Measurements from ENCODE around the gene ATF7. TPM values are rescaled to one million over a fixed set of nuclear protein-coding genes. Genes with fewer than 3 reads are reported as not detected.
A peak's percentile ranks its signal among the peaks of the same experiment; 100 is the strongest.

The ATF7 gene
- total RNA-seq, 4 donors from 2014 or later = 14.2 to 29.7 (median 26.8) TPM

- in situ Hi-C loops (cut with MboI; ENCODE audit: low pct_ligation_motif_present in 1 of 4, low pct_unique_long_range_greater_than_20kb in 1 of 4, low sequenced_read_pairs in 3 of 4) (no loop called here), intact Hi-C loops (cut with DNase I; ENCODE audit: low total_unique reads) (no loop called here)
- peaks cover 0 to 9% (median 2%) of the 10 kb centered on the region in 4 donors for H3K36me3 ChIP-seq
- 24 to 40% methylated on average over 1 to 3 of the region's 3 CpGs for WGBS, 2 donors (ENCODE audit: low coverage in 1 of 2)
- no peaks in the 10 kb centered on the region for H3K27me3 ChIP-seq
- peak; percentile 67 for DNase-seq
- no peak overlapping the region for H3K4me3 ChIP-seq
- H3K4me1 ChIP-seq = peaks cover 24 to 37% (median 30%) of the 10 kb centered on the region in 4 donors
- TF ChIP-seq, protein P1, sequence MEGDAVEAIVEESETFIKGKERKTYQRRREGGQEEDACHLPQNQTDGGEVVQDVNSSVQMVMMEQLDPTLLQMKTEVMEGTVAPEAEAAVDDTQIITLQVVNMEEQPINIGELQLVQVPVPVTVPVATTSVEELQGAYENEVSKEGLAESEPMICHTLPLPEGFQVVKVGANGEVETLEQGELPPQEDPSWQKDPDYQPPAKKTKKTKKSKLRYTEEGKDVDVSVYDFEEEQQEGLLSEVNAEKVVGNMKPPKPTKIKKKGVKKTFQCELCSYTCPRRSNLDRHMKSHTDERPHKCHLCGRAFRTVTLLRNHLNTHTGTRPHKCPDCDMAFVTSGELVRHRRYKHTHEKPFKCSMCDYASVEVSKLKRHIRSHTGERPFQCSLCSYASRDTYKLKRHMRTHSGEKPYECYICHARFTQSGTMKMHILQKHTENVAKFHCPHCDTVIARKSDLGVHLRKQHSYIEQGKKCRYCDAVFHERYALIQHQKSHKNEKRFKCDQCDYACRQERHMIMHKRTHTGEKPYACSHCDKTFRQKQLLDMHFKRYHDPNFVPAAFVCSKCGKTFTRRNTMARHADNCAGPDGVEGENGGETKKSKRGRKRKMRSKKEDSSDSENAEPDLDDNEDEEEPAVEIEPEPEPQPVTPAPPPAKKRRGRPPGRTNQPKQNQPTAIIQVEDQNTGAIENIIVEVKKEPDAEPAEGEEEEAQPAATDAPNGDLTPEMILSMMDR (IDR thresholded peaks at IDR 0.05) = no peak
- TF ChIP-seq POLR2A (IDR thresholded peaks at IDR 0.05) (peak; percentile 8), POLR2AphosphoS5 (IDR thresholded peaks at IDR 0.05) (peak in 1 of 3 donors; percentile 39), EP300 (IDR thresholded peaks at IDR 0.05; ENCODE audit: low read depth) (no peak)
- H3K9me3 ChIP-seq = no peaks in the 10 kb centered on the region
- peak overlapping the region; percentile 87 to 90 (median 88) for H3K27ac ChIP-seq
Observed at GRCh38 chr12:53659011-53659551, 32.9 kb upstream of the ATF7 start.

DNA sequence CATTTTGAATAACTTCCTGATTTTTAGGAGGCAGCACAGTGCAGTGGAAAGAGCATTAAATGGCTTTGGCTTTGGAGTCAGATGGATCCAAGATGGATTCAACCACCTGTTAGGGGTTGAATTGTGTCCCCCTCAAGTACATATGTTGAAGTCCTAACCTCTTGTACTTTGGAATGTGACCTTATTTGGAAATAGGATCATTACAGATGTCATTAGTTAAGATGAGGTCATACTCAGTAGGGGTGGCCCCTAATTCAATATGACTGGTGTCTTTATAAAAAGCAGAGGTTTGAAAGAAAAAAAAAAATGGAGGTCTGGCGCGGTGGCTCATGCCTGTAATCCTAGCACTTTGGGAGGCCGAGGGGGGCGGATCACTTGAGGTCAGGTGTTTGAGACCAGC is 30.9 kb upstream of the ATF7 start:
- intact Hi-C loops (cut with DNase I; ENCODE audit: low total_unique reads) (no loop called here), in situ Hi-C loops (cut with MboI; ENCODE audit: low pct_ligation_motif_present in 1 of 4, low pct_unique_long_range_greater_than_20kb in 1 of 4, low sequenced_read_pairs in 3 of 4) (no loop called here)
- no peaks in the 10 kb centered on the region for H3K27me3 ChIP-seq
- H3K9me3 ChIP-seq = no peaks in the 10 kb centered on the region
- no peaks in the 10 kb centered on the region for H3K36me3 ChIP-seq
- DNase-seq = no peak
- H3K27ac ChIP-seq = peak overlapping the region in 2 of 4 donors; percentile 87 to 88
- peaks cover 24 to 37% (median 30%) of the 10 kb centered on the region in 4 donors for H3K4me1 ChIP-seq
- H3K4me3 ChIP-seq = no peak overlapping the region
- 97 to 100% methylated on average over 2 to 4 of the region's 4 CpGs for WGBS, 2 donors (ENCODE audit: low coverage in 1 of 2)
- TF ChIP-seq, protein P1 (IDR thresholded peaks at IDR 0.05) = no peak
- TF ChIP-seq POLR2A (IDR thresholded peaks at IDR 0.05) (no peak), EP300 (IDR thresholded peaks at IDR 0.05; ENCODE audit: low read depth) (no peak), POLR2AphosphoS5 (IDR thresholded peaks at IDR 0.05) (no peak)

- Histone ChIP-seq H3K9me3 (no peaks in the 10 kb centered on the region), H3K4me3 (no peak overlapping the region), H3K27ac (no peak overlapping the region), H3K36me3 (no peaks in the 10 kb centered on the region), H3K4me1 (peaks cover 8 to 11% (median 11%) of the 10 kb centered on the region in 4 donors), H3K27me3 (no peaks in the 10 kb centered on the region)
- WGBS, 2 donors (ENCODE audit: low coverage in 1 of 2) = 96 to 97% methylated on average over 2 of the region's 2 CpGs
- in situ Hi-C loops (cut with MboI; ENCODE audit: low pct_ligation_motif_present in 1 of 4, low pct_unique_long_range_greater_than_20kb in 1 of 4, low sequenced_read_pairs in 3 of 4) = no loop called here
- intact Hi-C loops (cut with DNase I; ENCODE audit: low total_unique reads) = no loop called here
- DNase-seq = no peak
- TF ChIP-seq, protein P1 (IDR thresholded peaks at IDR 0.05) = no peak
- TF ChIP-seq POLR2AphosphoS5 (IDR thresholded peaks at IDR 0.05) (no peak), EP300 (IDR thresholded peaks at IDR 0.05; ENCODE audit: low read depth) (no peak), POLR2A (IDR thresholded peaks at IDR 0.05) (no peak)
Observed at GRCh38 chr12:53653595-53653994, 27.4 kb upstream of the ATF7 start.

DNA sequence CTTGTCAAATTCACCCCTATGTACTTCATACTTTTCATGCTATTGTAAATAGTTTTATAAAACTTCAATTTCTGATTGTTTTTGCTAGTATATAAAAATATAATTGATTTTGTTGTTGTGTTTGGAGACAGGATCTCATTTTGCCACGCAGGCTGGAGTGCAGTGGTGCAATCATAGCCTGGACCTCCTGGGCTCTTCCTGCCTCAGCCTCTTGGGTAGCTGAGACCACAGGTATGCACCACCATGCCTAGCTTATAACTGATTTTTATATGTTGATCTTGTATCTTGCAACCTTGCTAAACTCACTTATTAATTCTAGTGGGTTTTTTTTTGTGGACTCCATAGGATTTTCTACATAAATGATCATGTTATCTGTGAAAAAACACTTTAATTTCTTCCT is 26.2 kb upstream of the ATF7 start:
- no peaks in the 10 kb centered on the region for H3K4me1 ChIP-seq
- H3K9me3 ChIP-seq = no peaks in the 10 kb centered on the region
- H3K27me3 ChIP-seq = no peaks in the 10 kb centered on the region
- DNase-seq = no peak
- intact Hi-C loops (cut with DNase I; ENCODE audit: low total_unique reads) = no loop called here
- no peak overlapping the region for H3K4me3 ChIP-seq
- H3K36me3 ChIP-seq = no peaks in the 10 kb centered on the region
- H3K27ac ChIP-seq = no peak overlapping the region
- WGBS, 2 donors (ENCODE audit: low coverage in 1 of 2) = 67 to 100% methylated on average over 1 of the region's 1 CpG
- TF ChIP-seq POLR2A (IDR thresholded peaks at IDR 0.05) (no peak), POLR2AphosphoS5 (IDR thresholded peaks at IDR 0.05) (no peak), EP300 (IDR thresholded peaks at IDR 0.05; ENCODE audit: low read depth) (no peak)
- TF ChIP-seq, protein P1 (IDR thresholded peaks at IDR 0.05) = no peak
- in situ Hi-C loops (cut with MboI; ENCODE audit: low pct_ligation_motif_present in 1 of 4, low pct_unique_long_range_greater_than_20kb in 1 of 4, low sequenced_read_pairs in 3 of 4) = no loop called here
